SK-N-MC (cell line): ENCODE results near the gene NINL.

Experiments
- EZH2 ChIP-seq: fragments of 200-600 bp; sonication (generic); IDR thresholded peaks from one replicate; pipeline ENCODE4 v1.6.1; 2017; ENCODE audit warnings: antibody characterized with exemption
- FOXP2 ChIP-seq: optimal IDR thresholded peaks from 2 replicates; pipeline ENCODE3; 2011; ENCODE audit warnings: mild to moderate bottlenecking, moderate library complexity; ENCODE audit not compliant: insufficient read depth; ENCODE audit errors: extremely low read length, control extremely low read depth
- POLR2AphosphoS5 ChIP-seq: IDR thresholded peaks from 2 replicates; pipeline ENCODE4 v1.6.1; 2012; ENCODE audit warnings: mild to moderate bottlenecking, low read depth, low read length, borderline replicate concordance

DNA sequence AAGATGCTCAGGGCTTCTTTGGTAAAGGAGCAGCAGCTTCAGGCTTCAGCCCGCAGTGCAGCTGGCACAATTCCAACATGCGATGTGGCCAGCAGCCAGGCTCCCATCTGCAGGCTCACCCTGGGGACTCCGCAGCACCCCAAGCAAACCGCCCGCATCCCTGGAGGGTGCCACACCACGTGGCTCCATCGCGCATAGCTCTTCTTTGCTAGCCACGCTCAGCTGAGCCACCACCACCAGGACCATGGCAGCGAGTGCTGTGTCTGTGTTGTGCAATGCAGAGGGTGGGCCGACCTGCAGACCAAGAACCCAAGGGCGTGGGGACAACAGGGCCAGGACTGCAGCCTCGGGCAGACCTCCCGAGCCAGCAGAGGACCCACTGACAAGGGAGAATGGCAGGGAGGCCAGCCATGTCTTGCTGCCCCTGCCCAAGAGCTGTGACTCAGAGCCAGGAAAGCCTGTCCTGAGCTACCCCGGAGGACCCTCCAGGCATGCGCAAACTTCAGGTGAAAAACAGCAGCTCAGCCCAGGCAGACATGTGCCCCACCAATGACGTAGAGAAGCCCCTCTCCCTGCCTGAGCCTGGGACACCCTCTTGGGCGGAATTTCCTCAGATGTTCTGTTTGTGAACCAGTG is 90.0 kb downstream of the NINL start:
- no peak for TF ChIP-seq EZH2
- no peak for TF ChIP-seq POLR2AphosphoS5
- TF ChIP-seq FOXP2 = no peak
